GM19193 (cell line): ENCODE results near the gene ANXA7.

ENCODE experiments used
- POLR2A ChIP-seq: IDR thresholded peaks from 4 replicates; pipeline ENCODE4 v1.6.1; 2011; ENCODE audit not compliant: insufficient read depth, insufficient read length; ENCODE audit errors: extremely low read depth

ANXA7 gene

DNA sequence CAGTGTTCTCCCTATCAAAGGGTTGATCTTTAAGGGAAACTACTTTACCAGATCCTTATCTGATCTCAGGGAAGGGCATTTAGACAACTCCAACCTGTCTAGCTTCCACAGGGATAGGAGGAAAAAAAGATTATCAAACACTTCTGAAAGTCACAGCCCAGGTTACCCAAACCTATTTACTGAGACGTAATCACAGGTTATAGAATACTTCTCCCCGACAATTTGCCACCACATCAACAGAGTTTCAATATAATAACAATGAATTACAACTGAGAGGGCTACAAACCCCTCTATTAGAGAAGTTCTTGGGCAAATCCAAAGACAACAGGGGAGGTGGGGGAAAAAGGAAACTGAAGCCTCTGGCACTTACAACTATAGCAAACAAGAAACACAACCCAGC lies 81.5 kb downstream of the ANXA7 start:
- TF ChIP-seq POLR2A, result no peak
